MM.1S (cell line): ENCODE results near the gene BACH2.

ENCODE experiments used
- DNase-seq: peaks from one replicate; pipeline ENCODE4 v3.0.0-alpha.2; 2015
- H2AFZ ChIP-seq: fragments of 300-600 bp; sonication (generic); 2 replicates; pipeline ENCODE4 v1.6.0; 2016; ENCODE audit warnings: antibody characterized with exemption, low read length
- H3F3A ChIP-seq: fragments of 300-600 bp; sonication (generic); 2 replicates; pipeline ENCODE4 v1.6.1; 2016; ENCODE audit warnings: mild to moderate bottlenecking, antibody characterized with exemption, low read length, moderate library complexity, mixed read lengths; ENCODE audit not compliant: insufficient read depth
- H3K27ac ChIP-seq: fragments of 300-600 bp; sonication (generic); 2 replicates; pipeline ENCODE4 v1.5.1; 2016; ENCODE audit warnings: mild to moderate bottlenecking, low read length
- H3K27me3 ChIP-seq: fragments of 300-600 bp; sonication (generic); replicated peaks from 2 replicates; pipeline ENCODE4 v1.6.0; 2016; ENCODE audit warnings: low read length; ENCODE audit not compliant: insufficient read depth
- H3K36me3 ChIP-seq: fragments of 300-600 bp; sonication (generic); replicated peaks from 2 replicates; pipeline ENCODE4 v1.6.1; 2016; ENCODE audit warnings: mild to moderate bottlenecking, low read length, mixed read lengths; ENCODE audit not compliant: insufficient read depth
- H3K4me1 ChIP-seq: fragments of 300-600 bp; sonication (generic); 2 replicates; pipeline ENCODE4 v1.6.1; 2016; ENCODE audit warnings: low read length, mixed read lengths
- H3K4me2 ChIP-seq: fragments of 300-600 bp; sonication (generic); 2 replicates; pipeline ENCODE4 v1.6.0; 2016; ENCODE audit warnings: low read depth, low read length
- H3K4me3 ChIP-seq: fragments of 300-600 bp; sonication (generic); 2 replicates; pipeline ENCODE4 v1.5.1; 2016; ENCODE audit warnings: low read length, mixed read lengths
- H3K79me2 ChIP-seq: fragments of 300-600 bp; sonication (generic); 2 replicates; pipeline ENCODE4 v1.6.1; 2016; ENCODE audit warnings: mixed run types, low read length, mixed read lengths
- H3K9ac ChIP-seq: fragments of 300-600 bp; sonication (generic); 2 replicates; pipeline ENCODE4 v1.6.1; 2016; ENCODE audit warnings: low read length, mixed read lengths
- H3K9me2 ChIP-seq: fragments of 300-600 bp; sonication (generic); replicated peaks from 2 replicates; pipeline ENCODE4 v1.6.1; 2016; ENCODE audit warnings: mild to moderate bottlenecking, low read length, mixed read lengths; ENCODE audit not compliant: insufficient read depth
- H3K9me3 ChIP-seq: fragments of 300-600 bp; sonication (generic); replicated peaks from 2 replicates; pipeline ENCODE4 v1.6.1; 2016; ENCODE audit warnings: mild to moderate bottlenecking, low read length, mixed read lengths; ENCODE audit not compliant: insufficient read depth
- H4K20me1 ChIP-seq: fragments of 300-600 bp; sonication (generic); 2 replicates; pipeline ENCODE4 v1.6.1; 2016; ENCODE audit warnings: mild to moderate bottlenecking, low read length, moderate library complexity, mixed read lengths; ENCODE audit not compliant: insufficient read depth
- EZH2 ChIP-seq: fragments of 300-600 bp; sonication (generic); optimal IDR thresholded peaks from 2 replicates; pipeline ENCODE3; 2017; ENCODE audit warnings: low read depth, mild to moderate bottlenecking, antibody characterized with exemption, low read length, mixed read lengths
- EZH2phosphoT487 ChIP-seq: fragments of 300-600 bp; sonication (generic); IDR thresholded peaks from 2 replicates; pipeline ENCODE4 v1.6.1; 2018; ENCODE audit warnings: antibody characterized with exemption, low read length
- TF ChIP-seq, protein P1 (sequence below): fragments of 300-600 bp; sonication (generic); IDR thresholded peaks from 2 replicates; pipeline ENCODE4 v1.5.1; 2016; ENCODE audit warnings: antibody characterized with exemption, low read length, mixed read lengths

BACH2 gene

DNA sequence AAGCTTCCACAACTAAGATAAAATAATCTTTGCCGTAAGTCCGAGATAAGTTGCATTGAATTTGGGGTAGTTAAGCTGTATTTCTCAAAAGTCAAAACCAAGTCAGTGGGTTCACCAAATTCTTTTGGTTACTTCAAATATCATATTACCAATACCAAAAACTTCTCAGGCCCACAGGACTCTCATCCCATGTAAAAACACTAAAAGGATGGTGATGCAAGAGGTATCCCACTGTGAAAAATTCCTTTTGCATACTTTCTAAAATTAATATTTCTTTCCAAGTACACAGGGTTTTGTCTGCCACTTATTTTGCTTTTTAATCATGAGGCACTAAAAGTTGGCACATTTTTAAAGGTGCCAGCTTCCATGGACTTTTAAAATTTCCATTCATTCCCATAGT is 251.1 kb downstream of the BACH2 start:
- DNase-seq, result no peak
- Histone ChIP-seq H3K4me2 (no peak overlapping the region), H3K9me2 (no peaks in the 10 kb centered on the region), H3K4me1 (no peaks in the 10 kb centered on the region), H4K20me1 (no peaks in the 10 kb centered on the region), H3K4me3 (no peak overlapping the region), H3K9ac (no peak overlapping the region), H3K27me3 (no peaks in the 10 kb centered on the region), H3K36me3 (no peaks in the 10 kb centered on the region), H3F3A (no peaks in the 10 kb centered on the region), H3K79me2 (no peaks in the 10 kb centered on the region), H3K9me3 (no peaks in the 10 kb centered on the region), H3K27ac (no peak overlapping the region), H2AFZ (no peak overlapping the region)
- TF ChIP-seq EZH2 (no peak), EZH2phosphoT487 (no peak)
- TF ChIP-seq, protein P1, sequence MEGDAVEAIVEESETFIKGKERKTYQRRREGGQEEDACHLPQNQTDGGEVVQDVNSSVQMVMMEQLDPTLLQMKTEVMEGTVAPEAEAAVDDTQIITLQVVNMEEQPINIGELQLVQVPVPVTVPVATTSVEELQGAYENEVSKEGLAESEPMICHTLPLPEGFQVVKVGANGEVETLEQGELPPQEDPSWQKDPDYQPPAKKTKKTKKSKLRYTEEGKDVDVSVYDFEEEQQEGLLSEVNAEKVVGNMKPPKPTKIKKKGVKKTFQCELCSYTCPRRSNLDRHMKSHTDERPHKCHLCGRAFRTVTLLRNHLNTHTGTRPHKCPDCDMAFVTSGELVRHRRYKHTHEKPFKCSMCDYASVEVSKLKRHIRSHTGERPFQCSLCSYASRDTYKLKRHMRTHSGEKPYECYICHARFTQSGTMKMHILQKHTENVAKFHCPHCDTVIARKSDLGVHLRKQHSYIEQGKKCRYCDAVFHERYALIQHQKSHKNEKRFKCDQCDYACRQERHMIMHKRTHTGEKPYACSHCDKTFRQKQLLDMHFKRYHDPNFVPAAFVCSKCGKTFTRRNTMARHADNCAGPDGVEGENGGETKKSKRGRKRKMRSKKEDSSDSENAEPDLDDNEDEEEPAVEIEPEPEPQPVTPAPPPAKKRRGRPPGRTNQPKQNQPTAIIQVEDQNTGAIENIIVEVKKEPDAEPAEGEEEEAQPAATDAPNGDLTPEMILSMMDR, result no peak

DNA sequence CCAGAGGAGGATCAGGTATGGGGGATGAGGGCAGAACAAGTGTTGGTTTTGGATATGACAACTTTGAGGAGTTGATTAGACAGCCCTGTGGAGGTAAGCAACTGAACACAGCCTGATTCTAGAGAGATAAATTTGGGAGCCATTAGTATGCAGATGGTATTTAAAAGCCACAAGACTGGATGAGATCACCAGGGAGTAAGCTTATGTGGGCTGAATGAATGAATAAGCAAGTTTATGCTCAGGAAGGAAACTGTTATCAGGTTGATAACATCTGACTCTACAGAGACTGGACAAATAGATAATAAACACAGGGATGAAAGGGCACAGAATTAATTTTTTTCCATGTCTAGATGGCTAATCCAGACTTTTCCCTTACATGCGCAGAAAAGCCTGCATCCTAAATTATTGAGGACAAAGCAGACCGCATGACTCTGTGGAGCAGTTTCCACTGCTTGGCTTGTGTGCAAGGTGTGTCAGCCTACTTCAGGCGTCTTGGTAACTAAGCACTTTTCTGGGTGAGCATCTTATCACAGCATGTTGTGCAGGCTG is 251.7 kb downstream of the BACH2 start:
- H3K9me2 ChIP-seq, result no peaks in the 10 kb centered on the region
- H3K36me3 ChIP-seq, result no peaks in the 10 kb centered on the region
- TF ChIP-seq, protein P1, result no peak
- TF ChIP-seq EZH2phosphoT487 (no peak), EZH2 (no peak)
- no peaks in the 10 kb centered on the region for H4K20me1 ChIP-seq
- no peaks in the 10 kb centered on the region for H3K9me3 ChIP-seq
- no peak overlapping the region for H3K27ac ChIP-seq
- H3K4me2 ChIP-seq, result no peak overlapping the region
- H3F3A ChIP-seq, result no peaks in the 10 kb centered on the region
- no peak for DNase-seq
- H3K27me3 ChIP-seq, result no peaks in the 10 kb centered on the region
- no peak overlapping the region for H2AFZ ChIP-seq
- no peaks in the 10 kb centered on the region for H3K4me1 ChIP-seq
- H3K9ac ChIP-seq, result no peak overlapping the region
- no peak overlapping the region for H3K4me3 ChIP-seq
- no peaks in the 10 kb centered on the region for H3K79me2 ChIP-seq

DNA sequence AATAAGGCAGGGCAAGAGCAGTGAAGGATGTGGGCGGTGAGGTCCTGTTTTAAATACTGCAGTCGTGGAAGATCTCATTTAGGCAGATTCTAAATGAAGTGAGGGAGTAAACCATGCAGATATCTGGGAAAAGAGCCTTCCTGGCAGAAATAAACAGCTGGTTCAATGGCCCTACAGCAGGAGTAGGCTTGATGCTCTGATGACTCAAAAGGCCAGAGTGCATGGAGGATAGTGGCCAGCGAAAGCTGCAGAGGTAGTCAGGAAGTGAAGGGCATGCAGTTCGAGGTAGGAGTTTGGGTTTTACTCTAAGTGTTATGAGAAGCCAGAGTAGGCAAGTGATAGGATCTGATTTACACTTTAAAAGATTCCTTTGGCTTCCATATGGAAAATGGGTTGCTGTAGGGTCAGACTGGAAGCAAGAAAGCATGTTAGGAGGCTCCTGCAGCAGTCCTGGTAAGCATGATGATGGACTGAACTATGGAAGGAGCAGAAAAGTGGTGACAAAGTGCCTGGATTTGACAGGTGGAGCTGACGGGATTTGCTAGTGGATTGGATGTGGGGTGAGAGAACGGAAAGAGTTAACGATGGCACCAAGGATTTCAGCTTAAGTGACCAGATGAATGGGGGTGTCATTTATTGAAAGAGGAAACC is 252.3 kb downstream of the BACH2 start:
- Histone ChIP-seq H3K4me3 (no peak overlapping the region), H3K9ac (no peak overlapping the region), H3K27ac (no peak overlapping the region), H3K27me3 (no peaks in the 10 kb centered on the region), H3K4me1 (no peaks in the 10 kb centered on the region), H3K4me2 (no peak overlapping the region), H4K20me1 (no peaks in the 10 kb centered on the region), H3K79me2 (no peaks in the 10 kb centered on the region), H3K9me3 (no peaks in the 10 kb centered on the region), H3K36me3 (no peaks in the 10 kb centered on the region), H2AFZ (no peak overlapping the region), H3F3A (no peaks in the 10 kb centered on the region), H3K9me2 (no peaks in the 10 kb centered on the region)
- TF ChIP-seq EZH2, result no peak
- TF ChIP-seq, protein P1, result no peak
- no peak for TF ChIP-seq EZH2phosphoT487
- no peak for DNase-seq
